ENCODE results near the gene MEP1A. TPM values are rescaled to one million over a fixed set of nuclear protein-coding genes. Genes with fewer than 3 reads are reported as not detected.
"Not testable (repeated sequence)": the region's sequence is repeated elsewhere in the genome, so short reads cannot be mapped to it uniquely, and the experiment has no call there.

Gene MEP1A
- total RNA-seq, 6 experiments from 2014 or later, result 0.07 to 0.18 TPM; not detected in 4

GRCh38 chr6:46763466-46763865 is 29.7 kb upstream of the MEP1A start:
- H3K4me1 ChIP-seq, result no peaks in the 10 kb centered on the region
- ATAC-seq (no peak), DNase-seq (no peak)
- WGBS (ENCODE audit: insufficient coverage, low coverage, low lambda C conversion rate, missing lambda C conversion rate), result 67% methylated on average over 2 of the region's 2 CpGs
- intact Hi-C loops (cut with DNase I), result no loop called here
- no peaks in the 10 kb centered on the region for H3K36me3 ChIP-seq
- H3K27me3 ChIP-seq, result no peaks in the 10 kb centered on the region
- no peaks in the 10 kb centered on the region for H3K9me3 ChIP-seq
- no peak overlapping the region for H3K27ac ChIP-seq
- no peak overlapping the region for H3K4me3 ChIP-seq
- TF ChIP-seq, protein P1, sequence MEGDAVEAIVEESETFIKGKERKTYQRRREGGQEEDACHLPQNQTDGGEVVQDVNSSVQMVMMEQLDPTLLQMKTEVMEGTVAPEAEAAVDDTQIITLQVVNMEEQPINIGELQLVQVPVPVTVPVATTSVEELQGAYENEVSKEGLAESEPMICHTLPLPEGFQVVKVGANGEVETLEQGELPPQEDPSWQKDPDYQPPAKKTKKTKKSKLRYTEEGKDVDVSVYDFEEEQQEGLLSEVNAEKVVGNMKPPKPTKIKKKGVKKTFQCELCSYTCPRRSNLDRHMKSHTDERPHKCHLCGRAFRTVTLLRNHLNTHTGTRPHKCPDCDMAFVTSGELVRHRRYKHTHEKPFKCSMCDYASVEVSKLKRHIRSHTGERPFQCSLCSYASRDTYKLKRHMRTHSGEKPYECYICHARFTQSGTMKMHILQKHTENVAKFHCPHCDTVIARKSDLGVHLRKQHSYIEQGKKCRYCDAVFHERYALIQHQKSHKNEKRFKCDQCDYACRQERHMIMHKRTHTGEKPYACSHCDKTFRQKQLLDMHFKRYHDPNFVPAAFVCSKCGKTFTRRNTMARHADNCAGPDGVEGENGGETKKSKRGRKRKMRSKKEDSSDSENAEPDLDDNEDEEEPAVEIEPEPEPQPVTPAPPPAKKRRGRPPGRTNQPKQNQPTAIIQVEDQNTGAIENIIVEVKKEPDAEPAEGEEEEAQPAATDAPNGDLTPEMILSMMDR (IDR thresholded peaks at IDR 0.05), result no peak
- no peak for TF ChIP-seq POLR2A (IDR thresholded peaks at IDR 0.05)

DNA sequence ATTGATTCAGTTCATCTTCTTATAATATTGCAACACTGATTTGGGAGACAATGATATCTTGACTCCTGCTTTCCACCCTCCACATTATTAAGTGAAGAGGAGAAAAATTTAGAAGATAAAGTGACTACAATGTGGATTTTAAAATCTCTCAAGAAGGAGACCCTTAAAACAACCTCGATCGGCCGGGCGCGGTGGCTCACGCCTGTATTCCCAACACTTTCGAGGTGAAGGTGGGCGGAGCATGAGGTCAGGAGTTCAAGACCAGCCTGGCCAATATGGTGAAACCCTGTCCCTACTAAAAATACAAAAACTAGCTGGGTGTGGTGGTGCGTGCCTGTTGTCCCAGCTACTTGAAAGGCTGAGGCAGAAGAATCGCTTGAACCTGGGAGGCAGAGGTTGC is 28.9 kb upstream of the MEP1A start:
- H3K9me3 ChIP-seq; ATAC-seq; intact Hi-C loops (cut with DNase I); H3K27me3 ChIP-seq; DNase-seq; H3K36me3 ChIP-seq; H3K27ac ChIP-seq; H3K4me1 ChIP-seq; H3K4me3 ChIP-seq: not testable (repeated sequence)
- 87% methylated on average over 10 of the region's 10 CpGs for WGBS (ENCODE audit: insufficient coverage, low coverage, low lambda C conversion rate, missing lambda C conversion rate)

GRCh38 chr6:46764961-46765360 is 28.2 kb upstream of the MEP1A start:
- H3K27me3 ChIP-seq, result no peaks in the 10 kb centered on the region
- H3K9me3 ChIP-seq, result no peaks in the 10 kb centered on the region
- H3K4me3 ChIP-seq, result no peak overlapping the region
- WGBS (ENCODE audit: insufficient coverage, low coverage, low lambda C conversion rate, missing lambda C conversion rate), result 89% methylated on average over 5 of the region's 5 CpGs
- intact Hi-C loops (cut with DNase I), result no loop called here
- TF ChIP-seq, protein P1 (IDR thresholded peaks at IDR 0.05), result no peak
- TF ChIP-seq POLR2A (IDR thresholded peaks at IDR 0.05), result no peak
- H3K4me1 ChIP-seq, result no peaks in the 10 kb centered on the region
- H3K27ac ChIP-seq, result no peak overlapping the region
- no peaks in the 10 kb centered on the region for H3K36me3 ChIP-seq
- DNase-seq, result no peak
- peak in 1 of 4 donors; percentile 38 for ATAC-seq

DNA sequence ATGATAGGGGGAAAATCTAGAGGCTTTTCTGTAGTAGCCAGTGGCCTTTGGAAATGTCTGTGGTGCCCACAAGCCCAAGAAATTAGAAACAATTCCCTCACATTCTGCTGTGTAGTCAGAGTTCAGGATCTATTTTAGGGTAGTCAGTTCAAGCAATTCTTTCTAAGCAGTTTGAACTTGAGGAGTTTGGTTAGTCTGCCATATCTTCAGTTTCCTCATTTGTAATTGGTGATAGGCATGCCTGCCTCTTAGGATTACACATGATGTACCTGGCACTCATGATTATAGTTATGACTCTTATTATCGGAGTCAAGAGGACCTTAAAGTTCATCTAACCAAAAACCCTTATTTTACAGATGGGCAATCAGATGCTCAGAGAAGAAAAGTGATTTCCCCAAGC is 21.2 kb upstream of the MEP1A start:
- Histone ChIP-seq H3K4me1 (no peaks in the 10 kb centered on the region), H3K4me3 (no peak overlapping the region), H3K27me3 (no peaks in the 10 kb centered on the region), H3K27ac (peak overlapping the region in 2 of 3 donors; percentile 43 to 44), H3K9me3 (no peaks in the 10 kb centered on the region), H3K36me3 (no peaks in the 10 kb centered on the region)
- DNase-seq (no peak), ATAC-seq (peak in 3 of 4 donors; percentile 25 to 42 (median 37))
- no peak for TF ChIP-seq POLR2A (IDR thresholded peaks at IDR 0.05)
- TF ChIP-seq, protein P1 (IDR thresholded peaks at IDR 0.05), result no peak
- 71% methylated on average over 1 of the region's 1 CpG for WGBS (ENCODE audit: insufficient coverage, low coverage, low lambda C conversion rate, missing lambda C conversion rate)
- intact Hi-C loops (cut with DNase I), result no loop called here

- Histone ChIP-seq H3K4me1 (no peaks in the 10 kb centered on the region), H3K27me3 (no peaks in the 10 kb centered on the region), H3K27ac (no peak overlapping the region), H3K36me3 (no peaks in the 10 kb centered on the region), H3K4me3 (no peak overlapping the region), H3K9me3 (no peaks in the 10 kb centered on the region)
- intact Hi-C loops (cut with DNase I), result no loop called here
- ATAC-seq (peak; percentile 64 to 73 (median 69)), DNase-seq (peak in 1 of 3 donors; percentile 33)
- peak; percentile 47 for TF ChIP-seq POLR2A (IDR thresholded peaks at IDR 0.05)
- TF ChIP-seq, protein P1 (IDR thresholded peaks at IDR 0.05), result no peak
- WGBS (ENCODE audit: insufficient coverage, low coverage, low lambda C conversion rate, missing lambda C conversion rate), result 33% methylated on average over 1 of the region's 2 CpGs
Measured at GRCh38 chr6:46772762-46773161, 20.4 kb upstream of the MEP1A start.

All from right lobe of liver (tissue), 6 donors.